Activated naive CD4-positive, alpha-beta T cell treated with anti-CD3 and anti-CD28 coated beads, Interleukin-2, amount 50 U/mL, for 72 hours (primary cell): Measurements from ENCODE around the gene PRR7. TPM values are rescaled to one million over a fixed set of nuclear protein-coding genes. Genes with fewer than 3 reads are reported as not detected.
"Not testable (repeated sequence)": the region's sequence is repeated elsewhere in the genome, so short reads cannot be mapped to it uniquely, and the experiment has no call there.

Experiments used
- ATAC-seq, 2 donors: fragments of 150-1000 bp; cut with Tn5 transposase; 2 replicates each; pipeline ENCODE4 v1.10.0; 2021; ENCODE audit warnings: mild to moderate bottlenecking in 2 of 2, moderate library complexity in 2 of 2
- DNase-seq, 2 donors: peaks; one replicate each; pipeline ENCODE4 v3.0.0; 2021 to 2022; ENCODE audit warnings: low spot score in 2 of 2
- H3K27ac Mint-ChIP-seq, 2 donors: one replicate each; pipeline ENCODE4 v1.8.0; 2022; ENCODE audit warnings: mild to moderate bottlenecking in 2 of 2, mixed read lengths in 2 of 2
- H3K36me3 Mint-ChIP-seq, 2 donors: one replicate each; pipeline ENCODE4 v1.8.0; 2022; ENCODE audit warnings: mixed read lengths in 2 of 2
- H3K9me3 Mint-ChIP-seq, 2 donors: one replicate each; pipeline ENCODE4 v1.8.0; 2022; ENCODE audit warnings: mixed read lengths in 2 of 2
- total RNA-seq, 2 donors: library from RNA; stranded (reverse); gene quantifications; one replicate each; pipeline ENCODE4 v1.2.3, GENCODE V29; 2022

PRR7 gene
- total RNA-seq, 2 donors from 2014 or later: 4.1 to 11.4 TPM

- not testable (repeated sequence) for H3K27ac Mint-ChIP-seq, ATAC-seq
Measured at GRCh38 chr5:177417081-177417480, 29.5 kb upstream of the PRR7 start.

GRCh38 chr5:177419046-177419445, 27.6 kb upstream of the PRR7 start:
- Mint-ChIP-seq H3K9me3 (no peaks in the 10 kb centered on the region), H3K36me3 (no peaks in the 10 kb centered on the region), H3K27ac (no peak overlapping the region)
- DNase-seq (no peak), ATAC-seq (no peak)

More at GRCh38 chr5:177417081-177417480, 29.5 kb upstream of the PRR7 start:
- H3K9me3 Mint-ChIP-seq, DNase-seq, H3K36me3 Mint-ChIP-seq: not testable (repeated sequence)

- H3K36me3 Mint-ChIP-seq, ATAC-seq, H3K27ac Mint-ChIP-seq, DNase-seq, H3K9me3 Mint-ChIP-seq: not testable (repeated sequence)
Measured at GRCh38 chr5:177420472-177420871, 26.1 kb upstream of the PRR7 start.

GRCh38 chr5:177421062-177421798, 25.4 kb upstream of the PRR7 start:
- Mint-ChIP-seq H3K9me3 (no peaks in the 10 kb centered on the region), H3K36me3 (no peaks in the 10 kb centered on the region)
- no peak for ATAC-seq

GRCh38 chr5:177423671-177424070, 22.9 kb upstream of the PRR7 start:
- Mint-ChIP-seq H3K9me3 (no peaks in the 10 kb centered on the region), H3K36me3 (peaks cover 9 to 16% of the 10 kb centered on the region in 2 donors), H3K27ac (no peak overlapping the region)
- no peak for ATAC-seq
- DNase-seq: no peak

More at GRCh38 chr5:177421062-177421798, 25.4 kb upstream of the PRR7 start:
- DNase-seq: no peak
- no peak overlapping the region for H3K27ac Mint-ChIP-seq

- ATAC-seq: no peak
- Mint-ChIP-seq H3K27ac (peak overlapping the region; percentile 2 to 85), H3K36me3 (peaks cover 10 to 21% of the 10 kb centered on the region in 2 donors), H3K9me3 (no peaks in the 10 kb centered on the region)
- peak in 1 of 2 donors; percentile 54 for DNase-seq
Measured at GRCh38 chr5:177425196-177425800, 21.3 kb upstream of the PRR7 start.

- DNase-seq (peak; percentile 99 to 100), ATAC-seq (peak; percentile 79 to 84)
- Mint-ChIP-seq H3K9me3 (no peaks in the 10 kb centered on the region), H3K36me3 (peaks cover 17 to 21% of the 10 kb centered on the region in 2 donors), H3K27ac (peak overlapping the region; percentile 85 to 96)
Measured at GRCh38 chr5:177425801-177426565, 20.6 kb upstream of the PRR7 start.

- DNase-seq (peak in 1 of 2 donors; percentile 67), ATAC-seq (peak in 1 of 2 donors; percentile 69)
- Mint-ChIP-seq H3K9me3 (no peaks in the 10 kb centered on the region), H3K27ac (peak within 1 kb of the TSS; percentile 85 to 96), H3K36me3 (peaks cover 21 to 23% of the 10 kb centered on the region in 2 donors)
Measured at GRCh38 chr5:177426566-177427210, 19.9 kb upstream of the PRR7 start, which contains the start of gene GRK6. TSS of gene GRK6 (plus strand) at chr5:177426676. CDS start at chr5:177426846, 170 bp downstream.

GRCh38 chr5:177427211-177427822, 19.3 kb upstream of the PRR7 start:
- ATAC-seq: no peak
- Mint-ChIP-seq H3K9me3 (no peaks in the 10 kb centered on the region), H3K36me3 (peaks cover 21 to 28% of the 10 kb centered on the region in 2 donors), H3K27ac (peak overlapping the region; percentile 85 to 96)
- DNase-seq: no peak

- Mint-ChIP-seq H3K27ac (peak overlapping the region; percentile 85 to 96), H3K36me3 (peaks cover 24 to 33% of the 10 kb centered on the region in 2 donors), H3K9me3 (no peaks in the 10 kb centered on the region)
- ATAC-seq: no peak
- DNase-seq: no peak
Measured at GRCh38 chr5:177427919-177428573, 18.6 kb upstream of the PRR7 start.

- Mint-ChIP-seq H3K9me3 (no peaks in the 10 kb centered on the region), H3K36me3 (peaks cover 30 to 37% of the 10 kb centered on the region in 2 donors), H3K27ac (peak overlapping the region; percentile 85 to 96)
- no peak for DNase-seq
- ATAC-seq: no peak
Measured at GRCh38 chr5:177428574-177429217, 17.9 kb upstream of the PRR7 start.

GRCh38 chr5:177429248-177430040, 17.2 kb upstream of the PRR7 start:
- no peaks in the 10 kb centered on the region for H3K9me3 Mint-ChIP-seq
- H3K27ac Mint-ChIP-seq: peak overlapping the region; percentile 85 to 96
- H3K36me3 Mint-ChIP-seq: peaks cover 30 to 37% of the 10 kb centered on the region in 2 donors
- DNase-seq (peak; percentile 77 to 93), ATAC-seq (peak; percentile 48 to 50)

GRCh38 chr5:177430140-177430951, 16.3 kb upstream of the PRR7 start:
- Mint-ChIP-seq H3K27ac (peak overlapping the region; percentile 85 to 96), H3K9me3 (no peaks in the 10 kb centered on the region), H3K36me3 (peaks cover 30 to 37% of the 10 kb centered on the region in 2 donors)
- ATAC-seq (no peak), DNase-seq (no peak)

GRCh38 chr5:177430972-177431316, 15.7 kb upstream of the PRR7 start:
- DNase-seq (no peak), ATAC-seq (no peak)
- Mint-ChIP-seq H3K9me3 (no peaks in the 10 kb centered on the region), H3K27ac (peak overlapping the region; percentile 85 to 96), H3K36me3 (peaks cover 30 to 40% of the 10 kb centered on the region in 2 donors)
